B cell (primary cell): ENCODE results near the gene ATXN1.

Experiments used
- CTCF ChIP-seq: fragments of 200-600 bp; IDR thresholded peaks from one replicate; pipeline ENCODE4 v1.8.0; 2022; ENCODE audit warnings: antibody characterized with exemption, mild to moderate bottlenecking
- EZH2 ChIP-seq: IDR thresholded peaks from 2 replicates; pipeline ENCODE4 v1.6.1; 2012; ENCODE audit warnings: borderline replicate concordance, low read depth, mild to moderate bottlenecking, moderate library complexity, low read length; ENCODE audit not compliant: insufficient read depth, poor library complexity, severe bottlenecking

- TF ChIP-seq CTCF (no peak), EZH2 (no peak)
These were observed 86.4 kb downstream of the ATXN1 start for GRCh38 chr6:16674801-16675392.
